ENCODE measurements around the gene CDK16.
"Not testable (repeated sequence)": the region's sequence is repeated elsewhere in the genome, so short reads cannot be mapped to it uniquely, and the experiment has no call there.

CDK16 gene

DNA sequence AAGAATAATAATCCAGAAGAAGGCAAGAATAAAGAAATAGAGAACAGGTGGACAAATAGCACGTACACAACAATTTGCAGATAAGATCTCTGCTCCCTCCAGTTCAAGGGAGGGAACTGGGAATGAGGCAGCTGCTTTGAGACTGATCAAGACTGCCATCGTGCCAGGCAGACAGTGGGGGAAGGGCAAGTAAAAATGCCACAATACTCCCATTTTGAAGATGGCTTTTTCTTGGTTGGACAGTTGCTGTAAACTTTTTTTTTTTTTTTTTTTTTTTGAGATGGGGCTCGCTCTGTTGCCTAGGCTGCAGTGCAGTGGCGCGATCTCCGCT is 31.5 kb downstream of the CDK16 start:
- no peak for DNase-seq (ENCODE audit: low read depth)

- DNase-seq (ENCODE audit: low read depth), result not testable (repeated sequence)
These were observed 39.1 kb downstream of the CDK16 start for GRCh38 chrX:47257620-47258019.

- no peak for DNase-seq (ENCODE audit: low read depth)
These were observed 46.1 kb downstream of the CDK16 start for GRCh38 chrX:47264483-47265173.

GRCh38 chrX:47266643-47267042 is 48.2 kb downstream of the CDK16 start:
- DNase-seq (ENCODE audit: low read depth), result no peak

DNA sequence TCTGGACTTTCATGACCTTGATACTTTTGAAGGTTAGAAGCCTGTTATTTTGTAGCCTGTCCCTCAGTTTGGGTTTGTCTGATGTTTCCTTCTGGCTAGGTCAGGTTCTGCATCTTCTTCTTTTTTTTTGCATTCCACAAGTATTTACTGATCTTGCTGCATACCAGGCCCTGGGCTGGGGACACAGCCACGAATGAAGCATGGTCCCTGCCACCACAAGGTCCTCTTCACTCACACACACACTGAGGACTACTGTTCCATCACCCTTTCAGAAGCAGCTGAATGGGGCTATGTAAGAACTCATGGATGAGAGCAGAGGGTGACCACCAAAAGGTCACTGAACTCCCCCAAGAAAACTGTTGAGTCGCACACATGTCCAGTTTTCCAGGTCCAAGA is 53.5 kb downstream of the CDK16 start:
- no peak for DNase-seq (ENCODE audit: low read depth)

DNA sequence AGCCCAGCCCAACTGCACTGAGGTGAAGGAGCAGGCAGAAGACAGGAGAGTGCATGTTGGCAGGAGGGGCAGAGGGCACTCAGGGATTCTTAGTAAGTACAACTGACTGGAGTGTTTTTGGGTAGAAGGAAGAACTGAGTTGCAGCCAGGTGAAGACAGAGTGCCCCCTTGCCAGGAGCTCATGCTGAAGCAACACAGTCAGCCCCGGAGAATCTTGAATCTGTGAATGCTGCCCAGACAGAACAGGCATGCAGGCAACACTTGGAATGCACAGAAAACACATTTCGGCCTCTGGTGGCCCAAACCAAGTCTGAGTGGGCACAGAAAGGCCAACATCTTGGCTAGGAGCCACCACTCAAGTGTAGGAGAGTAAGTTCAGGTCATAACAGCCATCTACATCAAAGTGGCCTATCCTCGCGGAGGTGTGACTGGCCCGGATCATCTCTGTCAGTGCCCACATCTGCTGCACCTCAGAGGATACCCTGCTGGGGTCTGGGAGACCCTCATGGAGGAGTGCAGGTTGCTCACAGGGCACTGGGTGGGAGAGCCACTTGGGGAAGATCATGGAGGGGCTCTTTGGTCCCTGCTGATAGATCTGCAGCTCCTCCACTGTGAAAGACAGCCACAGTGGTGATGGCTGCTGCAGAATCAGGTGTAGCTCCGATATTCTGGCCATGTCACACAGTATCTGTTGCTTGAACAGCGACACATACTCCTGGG is 54.7 kb downstream of the CDK16 start:
- no peak for DNase-seq (ENCODE audit: low read depth)

- peak; percentile 32 for DNase-seq (ENCODE audit: low read depth)
These were observed 60.2 kb downstream of the CDK16 start for GRCh38 chrX:47278691-47279090.
